Measurements from ENCODE around the gene CUEDC1.
"Not testable (repeated sequence)": the region's sequence is repeated elsewhere in the genome, so short reads cannot be mapped to it uniquely, and the experiment has no call there.

The CUEDC1 gene

GRCh38 chr17:57937492-57937891, 17.7 kb downstream of the CUEDC1 start:
- no peak for DNase-seq

GRCh38 chr17:57935833-57936807, 19.1 kb downstream of the CUEDC1 start:
- no peak for DNase-seq

GRCh38 chr17:57931488-57932137, 23.6 kb downstream of the CUEDC1 start:
- no peak for DNase-seq

DNA sequence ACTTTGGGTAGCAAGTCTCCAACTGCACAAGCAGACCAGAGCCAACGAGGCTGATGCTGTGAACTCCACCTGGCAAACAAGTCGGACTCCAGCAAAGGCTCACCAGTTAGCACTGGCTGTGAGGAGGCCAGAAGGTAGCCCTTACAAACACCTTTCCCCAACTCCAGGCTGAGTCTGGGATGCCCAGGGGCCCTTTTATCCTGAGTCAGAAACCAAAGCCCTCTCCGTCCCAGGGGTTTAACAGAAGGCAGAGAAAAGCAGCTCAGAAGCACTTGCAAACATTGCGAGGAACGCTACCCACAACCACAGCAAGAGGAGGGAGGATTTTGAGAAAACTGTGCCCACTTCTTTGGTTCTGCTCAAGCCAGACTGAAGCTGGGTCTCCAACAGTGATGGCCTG, 25.0 kb downstream of the CUEDC1 start:
- no peak for DNase-seq

- DNase-seq, result no peak
These were observed 25.8 kb downstream of the CUEDC1 start for GRCh38 chr17:57929386-57929785.

GRCh38 chr17:57928928-57929327, 26.3 kb downstream of the CUEDC1 start:
- no peak for DNase-seq

DNA sequence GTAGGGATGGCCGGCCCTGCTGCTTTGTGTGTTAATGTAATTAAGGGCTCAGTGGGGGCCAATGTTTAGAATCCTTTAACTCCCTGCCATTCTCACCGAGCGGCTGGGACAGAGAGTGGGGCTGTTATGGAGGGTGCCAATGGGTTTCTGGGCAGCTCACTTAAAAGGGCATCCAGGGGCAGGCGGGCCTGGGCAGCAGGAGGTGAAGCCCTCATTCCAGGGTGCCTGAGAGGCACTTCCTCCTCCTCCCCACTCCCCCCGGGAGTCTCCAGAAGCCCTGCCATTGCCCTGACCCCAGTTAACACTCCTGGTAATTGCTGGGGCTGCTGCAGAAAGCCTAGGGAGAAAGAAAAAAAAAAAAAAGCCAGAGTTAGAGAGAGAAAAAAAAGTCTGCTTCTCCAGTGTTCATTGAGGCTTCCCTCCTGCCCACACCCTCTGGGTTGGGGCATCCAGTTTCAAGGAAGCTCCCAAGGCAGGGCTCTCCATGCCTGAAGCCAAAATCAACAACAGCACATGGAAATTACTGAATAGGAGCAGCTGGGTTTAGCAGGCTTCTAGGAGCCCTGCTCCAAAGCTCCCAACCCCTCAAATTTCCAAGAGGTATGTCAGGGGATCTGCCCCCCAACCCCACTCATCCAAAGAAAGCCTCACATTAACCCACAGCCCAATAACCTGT, 28.0 kb downstream of the CUEDC1 start:
- no peak for DNase-seq

DNA sequence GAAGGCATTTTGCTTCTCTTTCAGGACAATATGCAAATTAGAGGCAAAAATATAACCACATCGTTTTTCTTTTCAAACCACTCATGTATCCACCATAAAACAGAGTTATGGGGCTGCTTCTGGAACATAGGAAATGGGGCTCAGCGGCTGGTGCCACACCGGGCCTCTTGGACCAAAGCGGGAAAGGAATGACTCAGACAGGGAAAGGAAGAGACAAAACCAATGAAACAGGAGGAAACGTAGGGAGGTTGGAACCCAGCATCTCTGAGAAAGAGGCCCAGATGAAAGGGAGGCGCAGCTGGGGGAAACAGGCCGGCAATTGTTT, 28.5 kb downstream of the CUEDC1 start:
- DNase-seq, result no peak

DNA sequence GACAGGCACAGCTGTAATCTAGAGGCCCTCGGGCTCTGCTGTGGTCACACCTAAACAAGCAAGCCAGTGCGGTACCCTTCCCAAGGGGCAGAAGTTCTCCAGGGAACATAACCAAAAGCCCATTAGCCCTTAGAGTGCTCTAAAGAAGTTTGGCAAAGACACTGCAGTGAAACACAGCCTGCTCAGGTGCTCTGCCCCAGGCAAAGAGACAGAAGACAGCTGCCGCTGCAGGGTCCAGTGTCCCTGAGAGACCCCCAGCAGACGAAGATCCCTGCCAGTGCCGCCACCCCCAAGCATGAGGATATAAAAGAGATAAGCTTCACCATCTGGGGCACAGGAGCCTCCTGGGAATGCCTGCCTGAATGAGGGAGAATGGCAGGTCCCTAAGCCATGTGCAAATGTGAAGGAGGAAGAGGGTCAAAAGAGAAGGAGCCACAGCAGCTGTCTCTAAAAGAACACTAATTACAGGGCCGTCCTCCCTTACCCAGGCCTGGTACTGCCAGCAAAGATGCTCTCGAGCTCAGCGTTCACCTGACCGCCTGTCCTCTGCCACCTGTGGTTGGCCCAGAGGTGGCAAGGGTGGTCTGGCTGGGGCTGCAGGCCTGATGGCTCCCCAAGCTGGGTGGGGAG, 29.7 kb downstream of the CUEDC1 start:
- DNase-seq, result no peak

DNA sequence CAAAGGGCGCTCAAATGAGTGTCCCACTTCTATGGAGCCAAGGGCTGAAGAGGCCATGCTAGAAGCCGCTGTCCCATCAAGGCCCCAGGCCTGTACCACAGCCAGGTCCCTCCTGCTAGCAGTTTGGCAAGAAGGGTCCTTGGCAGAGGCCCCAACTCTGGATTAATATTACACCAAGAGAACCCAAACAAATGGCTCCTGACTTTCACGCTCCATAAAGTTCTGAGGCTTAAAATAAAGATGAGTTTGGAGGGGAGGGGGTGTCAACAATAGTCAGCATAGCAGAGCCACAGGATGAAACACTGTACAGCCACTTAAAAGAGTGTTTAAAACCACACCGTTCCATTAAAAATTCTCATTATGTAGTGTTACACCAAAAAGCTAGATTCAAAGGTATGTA, 30.5 kb downstream of the CUEDC1 start:
- DNase-seq, result no peak

DNA sequence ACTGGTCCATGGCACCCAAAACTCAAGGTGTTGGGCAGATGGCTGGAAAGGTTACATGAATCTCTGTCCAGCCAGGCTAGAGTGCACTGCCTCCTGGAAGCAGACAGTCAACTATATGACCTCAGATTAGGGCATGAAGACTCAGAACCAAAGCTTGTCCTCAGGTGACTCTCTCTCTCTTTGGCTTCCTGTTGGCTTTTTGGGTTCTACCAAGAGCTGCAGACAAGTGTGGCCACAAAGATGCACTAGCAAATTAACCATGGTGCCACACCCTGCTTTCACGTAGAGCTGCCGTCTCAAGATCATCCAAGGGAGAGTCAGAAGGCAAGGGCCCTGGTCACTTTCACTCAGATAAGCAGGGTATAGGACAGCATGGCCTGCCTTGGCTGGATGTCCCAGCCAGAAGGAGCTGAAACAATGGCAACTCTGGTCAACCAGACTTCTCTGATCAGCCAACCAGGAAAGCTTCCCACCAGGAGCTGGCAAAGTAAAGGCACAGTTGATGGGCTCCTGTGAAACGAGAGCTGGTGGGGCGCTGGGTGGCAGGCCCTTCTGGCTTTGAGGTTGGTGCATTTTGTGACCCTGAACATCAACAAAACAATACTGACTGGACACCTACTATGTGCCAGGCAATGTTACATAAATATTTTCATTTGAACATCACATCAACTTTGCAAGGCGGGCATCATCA, 31.9 kb downstream of the CUEDC1 start:
- no peak for DNase-seq

DNA sequence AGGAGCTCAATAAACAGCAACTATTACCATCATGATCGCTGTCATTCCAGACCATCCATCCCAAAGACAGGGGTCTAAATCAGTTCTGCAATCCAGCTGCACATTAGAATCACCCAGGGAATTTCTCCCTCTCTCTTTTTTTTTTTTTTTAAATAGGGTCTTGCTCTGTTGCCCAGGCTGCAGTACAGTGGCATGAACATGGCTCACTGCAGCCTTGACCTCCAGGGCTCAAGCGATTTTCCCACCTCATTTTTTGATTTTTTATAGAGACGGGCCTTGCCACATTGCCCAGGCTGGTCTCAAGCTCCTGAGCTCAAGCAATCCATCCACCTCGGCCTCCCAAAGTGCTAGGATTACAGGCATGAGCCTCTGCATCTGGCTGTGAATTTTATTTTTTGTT, 32.5 kb downstream of the CUEDC1 start:
- not testable (repeated sequence) for DNase-seq

DNA sequence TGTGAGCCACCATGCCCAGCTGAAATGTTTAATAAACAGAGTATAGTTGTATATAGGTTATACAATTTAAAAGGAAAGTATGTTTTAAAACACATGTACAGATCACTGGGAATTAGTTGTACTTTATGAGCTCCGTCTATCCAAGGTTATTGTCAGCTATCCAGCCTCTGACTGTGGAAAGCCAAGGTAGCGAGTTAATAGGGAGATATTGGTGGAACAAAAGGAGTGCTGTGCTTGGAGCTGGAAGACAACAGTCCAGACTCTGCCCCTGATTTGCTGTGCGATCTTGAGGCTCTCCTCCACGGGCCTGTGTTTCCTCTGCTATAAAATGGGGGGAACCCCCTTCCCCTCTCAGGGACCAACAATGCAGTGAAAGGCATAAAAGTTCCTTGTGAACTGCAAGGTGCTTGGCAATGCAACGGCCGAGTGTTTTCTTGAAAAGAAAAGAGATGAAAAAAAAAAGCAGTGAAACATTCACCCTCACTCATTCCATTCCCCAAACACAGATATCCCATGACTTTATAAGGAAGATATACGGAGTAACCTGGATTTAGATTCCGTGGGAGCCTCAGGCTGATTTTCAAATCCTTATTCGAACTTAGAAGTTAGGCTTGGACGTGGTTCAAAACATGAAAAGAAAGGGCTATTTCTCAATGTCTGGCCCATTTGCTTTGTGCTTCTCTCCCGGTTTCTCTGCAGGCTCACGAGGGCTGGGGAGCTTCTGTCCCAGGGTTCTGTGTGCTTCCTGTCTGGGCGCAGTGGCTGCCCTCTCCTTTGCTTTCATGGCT, 34.1 kb downstream of the CUEDC1 start:
- no peak for DNase-seq

- DNase-seq, result no peak
These were observed 35.3 kb downstream of the CUEDC1 start for GRCh38 chr17:57919918-57920317.

- no peak for DNase-seq
These were observed 37.0 kb downstream of the CUEDC1 start for GRCh38 chr17:57918017-57918895.

GRCh38 chr17:57916925-57917858, 38.0 kb downstream of the CUEDC1 start:
- peak; percentile 97 for DNase-seq

- DNase-seq, result peak; percentile 79
These were observed 39.0 kb downstream of the CUEDC1 start for GRCh38 chr17:57915985-57916757.

GRCh38 chr17:57915544-57915943, 39.7 kb downstream of the CUEDC1 start:
- DNase-seq, result no peak

Data from NCI-H510A (cell line).